Stomach (tissue), 9 donors: ENCODE measurements around the gene PTPRD. TPM values are rescaled to one million over a fixed set of nuclear protein-coding genes. Genes with fewer than 3 reads are reported as not detected.
A peak's percentile ranks its signal among the peaks of the same experiment; 100 is the strongest.

Experiments used
- DNase-seq, 2 donors: peaks; one replicate each; pipeline versions ENCODE4 v3.0.0 to v3.0.0-alpha.2; 2013 to 2019
- H3K27ac ChIP-seq, 5 donors: fragments of 200-600 bp in 4 of 5; sonication (generic) in 4 of 5; one replicate each; pipeline ENCODE4 v1.5.1; 2013 to 2019; ENCODE audit warnings: mild to moderate bottlenecking in 1 of 5, moderate library complexity in 1 of 5
- H3K27me3 ChIP-seq, 3 donors: fragments of 200-600 bp; sonication (generic); one replicate each; pipeline ENCODE4 v1.5.1; 2017 to 2019; ENCODE audit warnings: mixed run types in 1 of 3
- H3K36me3 ChIP-seq, 4 donors: fragments of 200-600 bp; sonication (generic); 1 replicate in 3 of 4; 2 replicates in 1 of 4; pipeline ENCODE4 v1.5.1; 2016 to 2019
- H3K4me1 ChIP-seq, 4 donors: fragments of 200-600 bp; sonication (generic); one replicate each; pipeline ENCODE4 v1.5.1; 2016 to 2019
- H3K4me3 ChIP-seq, 4 donors: fragments of 200-600 bp; sonication (generic) in 3 of 4; one replicate each; pipeline ENCODE4 v1.5.1; 2016 to 2019; ENCODE audit warnings: mild to moderate bottlenecking in 1 of 4
- H3K9me3 ChIP-seq, 4 donors: fragments of 200-600 bp; sonication (generic); one replicate each; pipeline ENCODE4 v1.5.1; 2016 to 2019
- EP300 ChIP-seq: sonication (generic); formaldehyde crosslinking; IDR thresholded peaks from one replicate; pipeline ENCODE4 v1.6.1; 2017; ENCODE audit warnings: antibody characterized with exemption
- POLR2A ChIP-seq, 4 donors: fragments of 450-650 bp; IDR thresholded peaks; one replicate each; pipeline ENCODE4 v1.6.1; 2016; ENCODE audit warnings: antibody characterized with exemption in 4 of 4, control low read depth in 2 of 4, mild to moderate bottlenecking in 1 of 4, moderate library complexity in 1 of 4
- POLR2AphosphoS5 ChIP-seq, 3 donors: sonication (generic); formaldehyde crosslinking; IDR thresholded peaks; one replicate each; pipeline ENCODE4 v1.6.1; 2016; ENCODE audit warnings: antibody characterized with exemption in 3 of 3
- WGBS, 5 donors: extraction: QIAGEN DNeasy Blood & Tissue Kit in 3 of 5; methylation state at CpG; one replicate each; pipeline versions ENCODE4 v1.1.5 to v1.1.7; 2013 to 2018; 5-methylcytosine and 5-hydroxymethylcytosine counted together
- intact Hi-C: fragments of 100-400 bp; cut with DNase I; formaldehyde crosslinking; loops from one replicate; pipeline ENCODE4 v1.15.1; 2023; ENCODE audit warnings: low total_unique reads
- polyA plus RNA-seq, 3 donors: library from polyadenylated mRNA; stranded (reverse); fragments of 200-250 nt; gene quantifications; one replicate each; pipeline ENCODE4 v1.2.3, GENCODE V29; 2013
- total RNA-seq, 5 donors: library from RNA; depleted of rRNA; stranded (reverse); fragments of >200 nt; gene quantifications; one replicate each; pipeline versions ENCODE4 v1.1.0 to v1.2.3, GENCODE V29; 2014 to 2016
- TF ChIP-seq, protein P1 (sequence below), 7 experiments: fragments of 450-650 bp in 4 of 7; fragments of 200-600 bp in 3 of 7; sonication (generic) in 3 of 7; IDR thresholded peaks; one replicate each; pipeline ENCODE4 v1.5.1; 2016 to 2019; ENCODE audit warnings: antibody characterized with exemption in 7 of 7, control low read depth in 2 of 7, mild to moderate bottlenecking in 1 of 7
- donor health status: healthy with polysubstance abuse.
- donor health status: Bipolar disorder and iron deficiency.
- donor health status: healthy.

PTPRD gene
- total and polyA plus RNA-seq, 8 donors: 0.12 to 53.1 (median 1.2) TPM

DNA sequence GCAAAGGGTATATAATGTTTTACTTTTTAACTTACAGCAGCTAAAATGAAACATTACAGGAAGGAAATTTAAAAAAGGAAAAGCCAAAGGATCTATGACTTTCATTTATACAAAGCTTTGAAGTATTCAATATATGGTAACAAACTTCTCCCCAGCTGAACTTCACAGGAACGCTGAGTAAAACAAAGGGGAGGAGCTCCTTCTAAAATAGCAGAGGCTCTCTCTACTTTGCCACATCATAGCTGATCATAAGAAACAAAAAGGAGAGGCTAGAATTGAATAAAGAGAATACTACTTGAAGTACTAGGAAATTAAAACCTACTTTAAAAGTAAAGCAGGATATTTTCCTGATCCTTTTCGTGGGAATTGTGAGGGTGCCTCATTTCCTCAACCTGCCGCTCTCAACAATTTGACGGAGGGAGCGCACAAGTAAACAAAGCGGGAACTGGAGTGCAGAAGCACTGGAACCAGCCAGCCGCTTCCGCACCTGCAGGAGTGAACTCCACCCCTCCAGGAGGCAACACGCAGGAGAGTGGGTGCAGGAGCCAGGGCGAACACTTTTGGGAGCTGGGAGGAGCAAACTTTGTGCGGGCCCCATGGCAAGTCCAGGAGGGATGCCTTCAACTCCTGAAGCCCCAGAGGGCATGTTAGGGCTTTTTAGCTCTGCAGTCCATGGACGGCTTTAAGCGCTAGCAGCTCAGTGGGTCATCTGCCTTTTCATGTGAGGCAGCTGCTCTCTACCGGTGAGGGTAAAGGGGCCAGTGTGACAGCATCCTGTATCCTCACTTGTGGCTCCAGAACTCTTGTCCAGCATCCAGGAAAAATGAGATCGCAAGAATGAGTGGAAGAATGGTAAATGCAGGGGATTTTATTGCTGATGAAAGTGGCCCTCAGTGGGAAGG is 757.4 kb downstream of the PTPRD start:
- Histone ChIP-seq H3K4me1 (no peaks in the 10 kb centered on the region), H3K4me3 (no peak overlapping the region), H3K9me3 (no peaks in the 10 kb centered on the region), H3K27me3 (no peaks in the 10 kb centered on the region), H3K36me3 (no peaks in the 10 kb centered on the region), H3K27ac (no peak overlapping the region)
- WGBS, 5 donors: 49 to 64% (median 61%) methylated on average over 15 of the region's 15 CpGs
- DNase-seq: peak in 1 of 2 donors; percentile 5
- no peak for TF ChIP-seq EP300
- TF ChIP-seq, protein P1, sequence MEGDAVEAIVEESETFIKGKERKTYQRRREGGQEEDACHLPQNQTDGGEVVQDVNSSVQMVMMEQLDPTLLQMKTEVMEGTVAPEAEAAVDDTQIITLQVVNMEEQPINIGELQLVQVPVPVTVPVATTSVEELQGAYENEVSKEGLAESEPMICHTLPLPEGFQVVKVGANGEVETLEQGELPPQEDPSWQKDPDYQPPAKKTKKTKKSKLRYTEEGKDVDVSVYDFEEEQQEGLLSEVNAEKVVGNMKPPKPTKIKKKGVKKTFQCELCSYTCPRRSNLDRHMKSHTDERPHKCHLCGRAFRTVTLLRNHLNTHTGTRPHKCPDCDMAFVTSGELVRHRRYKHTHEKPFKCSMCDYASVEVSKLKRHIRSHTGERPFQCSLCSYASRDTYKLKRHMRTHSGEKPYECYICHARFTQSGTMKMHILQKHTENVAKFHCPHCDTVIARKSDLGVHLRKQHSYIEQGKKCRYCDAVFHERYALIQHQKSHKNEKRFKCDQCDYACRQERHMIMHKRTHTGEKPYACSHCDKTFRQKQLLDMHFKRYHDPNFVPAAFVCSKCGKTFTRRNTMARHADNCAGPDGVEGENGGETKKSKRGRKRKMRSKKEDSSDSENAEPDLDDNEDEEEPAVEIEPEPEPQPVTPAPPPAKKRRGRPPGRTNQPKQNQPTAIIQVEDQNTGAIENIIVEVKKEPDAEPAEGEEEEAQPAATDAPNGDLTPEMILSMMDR (IDR thresholded peaks at IDR 0.05): no peak
- TF ChIP-seq POLR2AphosphoS5 (IDR thresholded peaks at IDR 0.05): no peak
- no peak for TF ChIP-seq POLR2A (IDR thresholded peaks at IDR 0.05)
- intact Hi-C loops: no loop called here

DNA sequence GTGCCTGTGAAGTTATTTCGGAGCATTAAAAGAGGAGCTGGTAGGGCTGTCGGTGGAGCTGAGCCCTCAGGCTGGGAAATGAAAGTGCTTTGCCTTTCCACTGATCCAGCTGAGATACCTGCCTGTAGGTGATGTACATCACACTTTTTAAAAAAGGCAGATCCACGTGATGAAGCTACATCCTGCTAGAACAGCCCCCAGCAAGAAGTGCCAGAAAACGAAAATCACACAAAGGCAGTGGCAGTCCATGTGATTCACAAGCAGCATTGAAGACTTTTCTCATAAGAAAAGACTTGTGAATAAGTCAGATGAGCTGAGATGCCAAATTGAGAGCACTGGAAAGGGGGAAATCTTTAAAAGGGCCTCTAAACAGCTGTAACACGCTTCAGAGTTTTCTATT is 765.1 kb downstream of the PTPRD start:
- no peaks in the 10 kb centered on the region for H3K9me3 ChIP-seq
- H3K36me3 ChIP-seq: no peaks in the 10 kb centered on the region
- H3K4me1 ChIP-seq: no peaks in the 10 kb centered on the region
- no peak for DNase-seq
- TF ChIP-seq, protein P1 (IDR thresholded peaks at IDR 0.05): no peak
- TF ChIP-seq EP300 (no peak), POLR2AphosphoS5 (IDR thresholded peaks at IDR 0.05) (no peak), POLR2A (IDR thresholded peaks at IDR 0.05) (no peak)
- no peak overlapping the region for H3K27ac ChIP-seq
- WGBS, 5 donors: 59 to 75% (median 72%) methylated on average over 5 of the region's 5 CpGs
- intact Hi-C loops: no loop called here
- H3K4me3 ChIP-seq: no peak overlapping the region
- no peaks in the 10 kb centered on the region for H3K27me3 ChIP-seq

DNA sequence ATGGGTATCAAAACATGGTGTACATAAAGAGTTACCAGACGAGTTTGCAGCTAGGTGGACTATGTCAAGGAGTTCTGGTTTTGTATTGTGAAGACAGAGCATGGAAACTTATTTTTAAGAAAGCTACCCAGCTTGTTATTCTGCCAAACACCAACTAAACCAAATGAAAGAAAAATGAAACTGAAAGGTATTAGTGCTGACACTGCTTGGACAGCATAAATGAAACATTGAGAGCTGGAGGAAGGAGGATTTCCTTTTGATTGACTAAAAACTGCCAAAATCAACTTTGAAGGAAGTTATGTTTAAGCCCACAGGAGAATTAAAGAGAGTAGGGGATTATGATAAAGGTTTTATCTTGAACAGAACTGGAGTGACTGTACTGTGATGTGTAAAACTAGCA is 766.2 kb downstream of the PTPRD start:
- DNase-seq: peak in 1 of 2 donors; percentile 8
- intact Hi-C loops: no loop called here

DNA sequence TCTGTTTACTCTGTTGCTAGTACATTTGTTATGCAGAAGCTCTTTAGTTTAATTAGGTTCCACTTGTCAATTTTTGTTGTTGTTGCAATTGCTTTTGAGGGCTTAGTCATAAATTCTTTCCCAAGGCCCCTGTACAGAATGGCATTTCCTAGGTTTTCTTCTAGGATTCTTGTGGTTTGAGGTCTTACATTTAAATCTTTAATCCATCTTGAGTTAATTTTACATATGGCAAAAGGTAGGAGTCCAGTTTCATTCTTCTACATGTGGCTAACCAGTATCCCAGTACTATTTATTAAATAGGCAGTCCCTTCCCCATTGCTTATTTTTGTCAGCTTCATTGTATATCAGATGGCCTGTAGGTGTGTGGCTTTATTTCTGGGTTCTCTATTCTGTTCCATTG is 792.4 kb downstream of the PTPRD start:
- no peaks in the 10 kb centered on the region for H3K27me3 ChIP-seq
- TF ChIP-seq POLR2A (IDR thresholded peaks at IDR 0.05) (no peak), EP300 (no peak), POLR2AphosphoS5 (IDR thresholded peaks at IDR 0.05) (no peak)
- TF ChIP-seq, protein P1 (IDR thresholded peaks at IDR 0.05): no peak
- peaks cover 0 to 21% (median 0%) of the 10 kb centered on the region in 4 donors for H3K9me3 ChIP-seq
- intact Hi-C loops: no loop called here
- H3K4me1 ChIP-seq: no peaks in the 10 kb centered on the region
- H3K36me3 ChIP-seq: no peaks in the 10 kb centered on the region
- no peak overlapping the region for H3K4me3 ChIP-seq
- DNase-seq: no peak
- no peak overlapping the region for H3K27ac ChIP-seq

More for the DNA sequence above, 766.2 kb downstream of the PTPRD start:
- no peaks in the 10 kb centered on the region for H3K36me3 ChIP-seq
- H3K4me1 ChIP-seq: no peaks in the 10 kb centered on the region
- TF ChIP-seq EP300: no peak
- no peak for TF ChIP-seq POLR2AphosphoS5 (IDR thresholded peaks at IDR 0.05)
- TF ChIP-seq, protein P1 (IDR thresholded peaks at IDR 0.05): no peak
- TF ChIP-seq POLR2A (IDR thresholded peaks at IDR 0.05): no peak
- no peaks in the 10 kb centered on the region for H3K27me3 ChIP-seq
- H3K4me3 ChIP-seq: no peak overlapping the region
- H3K9me3 ChIP-seq: no peaks in the 10 kb centered on the region
- no peak overlapping the region for H3K27ac ChIP-seq
- 14 to 29% (median 25%) methylated on average over 1 of the region's 1 CpG for WGBS, 5 donors
